OCI-LY3 (cell line): ENCODE results near the gene TSC1.

Source experiments
- H2AFZ ChIP-seq: fragments of 200-600, 300-600 bp; shearing (Covaris generic); 2 replicates; pipeline ENCODE4 v1.6.0; 2014; ENCODE audit warnings: antibody characterized with exemption, low read depth, low read length
- H3K27ac ChIP-seq: fragments of 200-600, 300-600 bp; sonication (generic); 2 replicates; pipeline ENCODE4 v1.5.1; 2014; ENCODE audit warnings: mild to moderate bottlenecking, low read length, moderate library complexity, mixed read lengths
- H3K27me3 ChIP-seq: fragments of 200-600, 300-600 bp; sonication (generic); 2 replicates; pipeline ENCODE4 v1.6.1; 2014; ENCODE audit warnings: low read depth, low read length, mixed read lengths
- H3K36me3 ChIP-seq: fragments of 200-600, 300-600 bp; sonication (generic); replicated peaks from 2 replicates; pipeline ENCODE3; 2014; ENCODE audit warnings: low read depth, low read length, mixed read lengths
- H3K4me1 ChIP-seq: fragments of 300-600, 200-600 bp; sonication (generic); 2 replicates; pipeline ENCODE4 v1.6.1; 2014; ENCODE audit warnings: low read length, mixed read lengths
- H3K4me2 ChIP-seq: fragments of 200-600, 300-600 bp; sonication (generic); 2 replicates; pipeline ENCODE4 v1.6.1; 2014; ENCODE audit warnings: low read length, mixed read lengths
- H3K4me3 ChIP-seq: fragments of 300-600, 200-600 bp; sonication (generic); 2 replicates; pipeline ENCODE4 v1.5.1; 2014; ENCODE audit warnings: antibody characterized with exemption, mild to moderate bottlenecking, low read length, moderate library complexity
- H3K79me2 ChIP-seq: fragments of 300-600, 200-600 bp; shearing (Covaris generic); 2 replicates; pipeline ENCODE4 v1.6.1; 2014; ENCODE audit warnings: mild to moderate bottlenecking, low read length, mixed read lengths
- H3K9ac ChIP-seq: fragments of 300-600, 200-600 bp; shearing (Covaris generic); 2 replicates; pipeline ENCODE4 v1.6.0; 2014; ENCODE audit warnings: mild to moderate bottlenecking, low read length, moderate library complexity
- H3K9me3 ChIP-seq: fragments of 200-600, 300-600 bp; shearing (Covaris generic); 2 replicates; pipeline ENCODE4 v1.6.1; 2014; ENCODE audit warnings: low read length, mixed read lengths; ENCODE audit not compliant: insufficient read depth
- H4K20me1 ChIP-seq: fragments of 200-600, 300-600 bp; sonication (generic); 2 replicates; pipeline ENCODE4 v1.6.1; 2016; ENCODE audit warnings: low read length, mixed read lengths; ENCODE audit not compliant: insufficient read depth
- CTCF ChIP-seq: fragments of 200-600, 300-600 bp; sonication (generic); IDR thresholded peaks from 2 replicates; pipeline ENCODE4 v1.5.1; 2014; ENCODE audit warnings: antibody characterized with exemption, low read length, low read depth
- EZH2phosphoT487 ChIP-seq: fragments of 200-600 bp; shearing (Covaris generic); IDR thresholded peaks from 2 replicates; pipeline ENCODE4 v1.6.1; 2018; ENCODE audit warnings: antibody characterized with exemption, mixed run types, low read depth

Gene TSC1

GRCh38 chr9:132886334-132886725 lies 58.1 kb downstream of the TSC1 start:
- Histone ChIP-seq H3K4me2 (no peak overlapping the region), H3K79me2 (no peaks in the 10 kb centered on the region), H3K9ac (no peak overlapping the region), H2AFZ (no peak overlapping the region), H3K27me3 (no peaks in the 10 kb centered on the region), H3K27ac (no peak overlapping the region), H3K4me3 (no peak overlapping the region), H3K9me3 (no peaks in the 10 kb centered on the region), H3K36me3 (no peaks in the 10 kb centered on the region), H3K4me1 (no peaks in the 10 kb centered on the region), H4K20me1 (no peaks in the 10 kb centered on the region)
- no peak for TF ChIP-seq CTCF

GRCh38 chr9:132885720-132886333 lies 58.6 kb downstream of the TSC1 start:
- H2AFZ ChIP-seq: no peak overlapping the region
- no peaks in the 10 kb centered on the region for H4K20me1 ChIP-seq
- no peaks in the 10 kb centered on the region for H3K79me2 ChIP-seq
- TF ChIP-seq EZH2phosphoT487 (no peak), CTCF (no peak)
- no peaks in the 10 kb centered on the region for H3K27me3 ChIP-seq
- no peaks in the 10 kb centered on the region for H3K4me1 ChIP-seq
- no peak overlapping the region for H3K9ac ChIP-seq
- no peaks in the 10 kb centered on the region for H3K9me3 ChIP-seq
- no peaks in the 10 kb centered on the region for H3K36me3 ChIP-seq
- no peak overlapping the region for H3K27ac ChIP-seq
- H3K4me2 ChIP-seq: no peak overlapping the region
- H3K4me3 ChIP-seq: no peak overlapping the region

GRCh38 chr9:132883349-132884294 lies 60.8 kb downstream of the TSC1 start:
- no peak overlapping the region for H3K9ac ChIP-seq
- H2AFZ ChIP-seq: no peak overlapping the region
- no peak for TF ChIP-seq EZH2phosphoT487
- no peaks in the 10 kb centered on the region for H3K36me3 ChIP-seq
- no peaks in the 10 kb centered on the region for H3K79me2 ChIP-seq
- no peak overlapping the region for H3K27ac ChIP-seq
- H3K4me2 ChIP-seq: no peak overlapping the region
- H3K4me1 ChIP-seq: peaks cover 9% of the 10 kb centered on the region
- H3K4me3 ChIP-seq: no peak overlapping the region
- no peaks in the 10 kb centered on the region for H4K20me1 ChIP-seq
- no peaks in the 10 kb centered on the region for H3K9me3 ChIP-seq
- no peaks in the 10 kb centered on the region for H3K27me3 ChIP-seq

DNA sequence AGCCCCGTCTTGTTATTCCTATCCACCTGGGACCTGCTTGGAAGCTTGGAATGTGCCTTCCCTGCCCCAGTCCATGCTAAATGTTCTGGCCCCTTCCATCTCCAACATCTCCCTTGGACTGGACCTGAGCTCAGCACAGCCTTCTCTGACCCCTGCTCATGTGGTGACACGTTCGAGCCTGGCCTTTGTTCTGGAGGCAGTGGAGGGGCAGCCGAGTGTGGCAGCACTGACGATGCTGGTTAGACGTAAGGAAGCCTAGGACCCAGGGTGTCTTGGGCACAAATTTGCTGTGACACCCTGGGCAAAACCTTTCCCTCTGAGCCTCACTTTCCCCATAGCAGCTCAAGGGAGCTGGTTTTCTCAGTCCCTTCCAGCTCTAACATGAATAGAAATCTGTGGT lies 61.8 kb downstream of the TSC1 start:
- H3K4me1 ChIP-seq: peaks cover 10% of the 10 kb centered on the region
- H2AFZ ChIP-seq: no peak overlapping the region
- H3K27ac ChIP-seq: no peak overlapping the region
- no peaks in the 10 kb centered on the region for H3K27me3 ChIP-seq
- TF ChIP-seq CTCF: no peak
- no peak for TF ChIP-seq EZH2phosphoT487
- H3K4me3 ChIP-seq: no peak overlapping the region
- no peaks in the 10 kb centered on the region for H4K20me1 ChIP-seq
- no peaks in the 10 kb centered on the region for H3K36me3 ChIP-seq
- H3K4me2 ChIP-seq: no peak overlapping the region
- H3K9ac ChIP-seq: no peak overlapping the region
- H3K79me2 ChIP-seq: no peaks in the 10 kb centered on the region
- H3K9me3 ChIP-seq: no peaks in the 10 kb centered on the region
